Hepatocyte (in vitro differentiated cells): ENCODE results near the gene COG4. TPM values are rescaled to one million over a fixed set of nuclear protein-coding genes. Genes with fewer than 3 reads are reported as not detected.

Experiments used
- DNase-seq: peaks from one replicate; pipeline ENCODE4 v3.0.0-alpha.2; 2016; ENCODE audit warnings: low spot score
- H2AFZ ChIP-seq: fragments of 200-600 bp; sonication (generic); 2 replicates; pipeline ENCODE4 v1.6.0; 2016; ENCODE audit warnings: antibody characterized with exemption, mild to moderate bottlenecking
- H3K27ac ChIP-seq: fragments of 200-600 bp; sonication (generic); 2 replicates; pipeline ENCODE4 v1.5.1; 2016; ENCODE audit warnings: mild to moderate bottlenecking
- H3K27me3 ChIP-seq: fragments of 200-600 bp; sonication (generic); 2 replicates; pipeline ENCODE4 v1.6.1; 2016
- H3K36me3 ChIP-seq: fragments of 200-600 bp; sonication (generic); replicated peaks from 2 replicates; pipeline ENCODE4 v1.5.1; 2016; ENCODE audit warnings: low read depth; ENCODE audit not compliant: insufficient read depth
- H3K4me1 ChIP-seq: fragments of 200-600 bp; sonication (generic); 2 replicates; pipeline ENCODE4 v1.5.1; 2016; ENCODE audit warnings: mild to moderate bottlenecking, moderate library complexity; ENCODE audit not compliant: insufficient read depth
- H3K4me2 ChIP-seq: fragments of 200-600 bp; sonication (generic); 2 replicates; pipeline ENCODE4 v1.6.0; 2016
- H3K4me3 ChIP-seq: fragments of 200-600 bp; sonication (generic); 2 replicates; pipeline ENCODE4 v1.5.1; 2016; ENCODE audit warnings: mild to moderate bottlenecking
- H3K79me2 ChIP-seq: fragments of 200-600 bp; sonication (generic); 2 replicates; pipeline ENCODE4 v1.6.0; 2017; ENCODE audit warnings: mild to moderate bottlenecking
- H3K9me2 ChIP-seq: fragments of 200-600 bp; sonication (generic); replicated peaks from 2 replicates; pipeline ENCODE4 v1.6.0; 2017; ENCODE audit warnings: mild to moderate bottlenecking; ENCODE audit not compliant: insufficient read depth
- H3K9me3 ChIP-seq: fragments of 200-600 bp; sonication (generic); 2 replicates; pipeline ENCODE4 v1.5.1; 2016; ENCODE audit warnings: low read depth, mild to moderate bottlenecking
- H4K20me1 ChIP-seq: fragments of 200-600 bp; sonication (generic); 2 replicates; pipeline ENCODE4 v1.6.0; 2016; ENCODE audit warnings: mild to moderate bottlenecking; ENCODE audit not compliant: insufficient read depth, poor library complexity, severe bottlenecking
- CTCF ChIP-seq: fragments of 200-600 bp; sonication (generic); IDR thresholded peaks from 2 replicates; pipeline ENCODE4 v1.5.1; 2016; ENCODE audit warnings: antibody characterized with exemption, mild to moderate bottlenecking; ENCODE audit not compliant: poor library complexity
- EZH2 ChIP-seq: fragments of 200-600 bp; sonication (generic); IDR thresholded peaks from 2 replicates; pipeline ENCODE4 v1.6.1; 2016; ENCODE audit warnings: antibody characterized with exemption, mild to moderate bottlenecking, borderline replicate concordance
- EZH2phosphoT487 ChIP-seq: fragments of 200-600 bp; sonication (generic); IDR thresholded peaks from one replicate; pipeline ENCODE4 v1.6.1; 2018; ENCODE audit warnings: antibody characterized with exemption, mild to moderate bottlenecking, low read depth, moderate library complexity; ENCODE audit not compliant: unreplicated experiment, severe bottlenecking
- WGBS: methylation state at CpG from one replicate; pipeline ENCODE4 v1.1.6; 2016; ENCODE audit warnings: low lambda C conversion rate; ENCODE audit errors: missing lambda C conversion rate; 5-methylcytosine and 5-hydroxymethylcytosine counted together
- polyA plus RNA-seq: library from polyadenylated mRNA; unstranded; fragments of >200 nt; fragmentation: Nextera tagmentation; extraction: Ambion mirVana; gene quantifications from 2 replicates; pipeline ENCODE4 v1.2.1, GENCODE V29; 2016
- total RNA-seq: library from RNA; depleted of rRNA; stranded (reverse); fragments of >200 nt; gene quantifications from 2 replicates; pipeline ENCODE4 v1.2.3, GENCODE V29; 2014

Gene COG4
- total and polyA plus RNA-seq, 2 experiments from 2014 or later = 45.9 to 48.9 TPM

- H3K4me2 ChIP-seq = no peak overlapping the region
- H4K20me1 ChIP-seq = no peaks in the 10 kb centered on the region
- no peaks in the 10 kb centered on the region for H3K36me3 ChIP-seq
- no peak overlapping the region for H2AFZ ChIP-seq
- H3K4me1 ChIP-seq = peaks cover under 1% of the 10 kb centered on the region
- H3K9me3 ChIP-seq = no peaks in the 10 kb centered on the region
- 98% methylated on average over 8 of the region's 8 CpGs for WGBS
- H3K27ac ChIP-seq = no peak overlapping the region
- H3K4me3 ChIP-seq = no peak overlapping the region
- TF ChIP-seq EZH2 = no peak
- TF ChIP-seq EZH2phosphoT487 = no peak
- TF ChIP-seq CTCF = no peak
- H3K9me2 ChIP-seq = no peaks in the 10 kb centered on the region
- DNase-seq = no peak
- H3K79me2 ChIP-seq = no peaks in the 10 kb centered on the region
- no peaks in the 10 kb centered on the region for H3K27me3 ChIP-seq
These were observed 48.3 kb upstream of the COG4 start for GRCh38 chr16:70571623-70572022.

- Histone ChIP-seq H3K27me3 (no peaks in the 10 kb centered on the region), H3K27ac (no peak overlapping the region), H4K20me1 (no peaks in the 10 kb centered on the region), H3K9me2 (no peaks in the 10 kb centered on the region), H3K4me2 (no peak overlapping the region), H3K36me3 (no peaks in the 10 kb centered on the region), H3K79me2 (no peaks in the 10 kb centered on the region), H3K4me3 (no peak overlapping the region), H3K4me1 (no peaks in the 10 kb centered on the region), H3K9me3 (no peaks in the 10 kb centered on the region), H2AFZ (no peak overlapping the region)
- 96% methylated on average over 10 of the region's 10 CpGs for WGBS
- no peak for DNase-seq
- no peak for TF ChIP-seq CTCF
- no peak for TF ChIP-seq EZH2
- TF ChIP-seq EZH2phosphoT487 = no peak
These were observed 47.7 kb upstream of the COG4 start for GRCh38 chr16:70570967-70571570.

- Histone ChIP-seq H3K4me3 (no peak overlapping the region), H3K36me3 (no peaks in the 10 kb centered on the region)
These were observed 46.4 kb upstream of the COG4 start for GRCh38 chr16:70569752-70570151.

More at GRCh38 chr16:70569752-70570151, 46.4 kb upstream of the COG4 start:
- DNase-seq = no peak
- H3K27ac ChIP-seq = no peak overlapping the region
- no peaks in the 10 kb centered on the region for H3K9me2 ChIP-seq
- no peaks in the 10 kb centered on the region for H3K27me3 ChIP-seq
- no peaks in the 10 kb centered on the region for H3K9me3 ChIP-seq
- H3K4me1 ChIP-seq = no peaks in the 10 kb centered on the region
- no peaks in the 10 kb centered on the region for H3K79me2 ChIP-seq
- 90% methylated on average over 6 of the region's 6 CpGs for WGBS
- H3K4me2 ChIP-seq = no peak overlapping the region
- TF ChIP-seq EZH2 (no peak), EZH2phosphoT487 (no peak), CTCF (no peak)
- no peaks in the 10 kb centered on the region for H4K20me1 ChIP-seq
- H2AFZ ChIP-seq = no peak overlapping the region
